ENCODE results near the gene TMEM242.
"Not testable (repeated sequence)": the region's sequence is repeated elsewhere in the genome, so short reads cannot be mapped to it uniquely, and the experiment has no call there.

The TMEM242 gene

GRCh38 chr6:157323255-157323965 lies at the start of gene TMEM242:
TMEM242 (minus strand) TSS chr6:157323519; CDS start chr6:157323499, 20 bp downstream.
- DNase-seq: no peak

GRCh38 chr6:157372501-157373280 lies 49.4 kb upstream of the TMEM242 start:
- DNase-seq: no peak

- DNase-seq: no peak
Measured at GRCh38 chr6:157370755-157371154, 47.4 kb upstream of the TMEM242 start.

GRCh38 chr6:157368359-157369049 lies 45.2 kb upstream of the TMEM242 start:
- DNase-seq: no peak

- DNase-seq: no peak
Measured at GRCh38 chr6:157366648-157367047, 43.3 kb upstream of the TMEM242 start.

GRCh38 chr6:157364705-157365104 lies 41.4 kb upstream of the TMEM242 start:
- no peak for DNase-seq

- DNase-seq: no peak
Measured at GRCh38 chr6:157361886-157362285, 38.6 kb upstream of the TMEM242 start.

- no peak for DNase-seq
Measured at GRCh38 chr6:157358287-157358686, 35.0 kb upstream of the TMEM242 start.

GRCh38 chr6:157346373-157346772 lies 23.1 kb upstream of the TMEM242 start:
- DNase-seq: no peak

GRCh38 chr6:157343732-157344131 lies 20.4 kb upstream of the TMEM242 start:
- no peak for DNase-seq

- DNase-seq: no peak
Measured at GRCh38 chr6:157339432-157339831, 16.1 kb upstream of the TMEM242 start.

- DNase-seq: no peak
Measured at GRCh38 chr6:157337751-157338150, 14.4 kb upstream of the TMEM242 start.

GRCh38 chr6:157337276-157337675 lies 14.0 kb upstream of the TMEM242 start:
- DNase-seq: not testable (repeated sequence)

- no peak for DNase-seq
Measured at GRCh38 chr6:157335829-157336228, 12.5 kb upstream of the TMEM242 start.

- no peak for DNase-seq
Measured at GRCh38 chr6:157333956-157334355, 10.6 kb upstream of the TMEM242 start.

- DNase-seq: no peak
Measured at GRCh38 chr6:157333537-157333936, 10.2 kb upstream of the TMEM242 start.

- DNase-seq: no peak
Measured at GRCh38 chr6:157332813-157333212, 9.5 kb upstream of the TMEM242 start.

- no peak for DNase-seq
Measured at GRCh38 chr6:157330831-157331230, 7.5 kb upstream of the TMEM242 start.

GRCh38 chr6:157329829-157330228 lies 6.5 kb upstream of the TMEM242 start:
- no peak for DNase-seq

GRCh38 chr6:157328108-157328692 lies 4.9 kb upstream of the TMEM242 start:
- no peak for DNase-seq

GRCh38 chr6:157326979-157327378 lies 3.7 kb upstream of the TMEM242 start:
- DNase-seq: no peak

- no peak for DNase-seq
Measured at GRCh38 chr6:157325069-157325805, 1.9 kb upstream of the TMEM242 start.

- DNase-seq: no peak
Measured at GRCh38 chr6:157323966-157324300, 614 bp upstream of the TMEM242 start.
